Measurements from ENCODE around the gene OPHN1. TPM values are rescaled to one million over a fixed set of nuclear protein-coding genes. Genes with fewer than 3 reads are reported as not detected.
"Not testable (repeated sequence)": the region's sequence is repeated elsewhere in the genome, so short reads cannot be mapped to it uniquely, and the experiment has no call there.

OPHN1 gene
- total RNA-seq, 2 donors from 2014 or later: 5.0 to 5.9 TPM

GRCh38 chrX:68072041-68072440 is 361.3 kb downstream of the OPHN1 start:
- ATAC-seq (ENCODE audit: insufficient number of reproducible peaks, low FRiP score, low read depth) (no peak), DNase-seq (ENCODE audit: low spot score) (no peak)
- Histone ChIP-seq H3K9me3 (no peaks in the 10 kb centered on the region), H3K4me3 (no peak overlapping the region), H3K36me3 (no peaks in the 10 kb centered on the region), H3K4me1 (ENCODE audit: control insufficient read depth in 1 of 2, low read depth in 2 of 2) (no peaks in the 10 kb centered on the region), H3K27ac (no peak overlapping the region), H3K27me3 (replicated peaks; ENCODE audit: insufficient read depth) (no peaks in the 10 kb centered on the region)
- TF ChIP-seq CTCF (IDR thresholded peaks at IDR 0.05): no peak

- H3K9me3 ChIP-seq; H3K27ac ChIP-seq; H3K4me3 ChIP-seq; DNase-seq (ENCODE audit: low spot score); H3K4me1 ChIP-seq (ENCODE audit: control insufficient read depth in 1 of 2, low read depth in 2 of 2); H3K36me3 ChIP-seq; H3K27me3 ChIP-seq (replicated peaks; ENCODE audit: insufficient read depth); ATAC-seq (ENCODE audit: insufficient number of reproducible peaks, low FRiP score, low read depth): not testable (repeated sequence)
Measured at GRCh38 chrX:68070119-68070518, 363.2 kb downstream of the OPHN1 start.

- Histone ChIP-seq H3K9me3 (no peaks in the 10 kb centered on the region), H3K4me3 (no peak overlapping the region), H3K27me3 (replicated peaks; ENCODE audit: insufficient read depth) (no peaks in the 10 kb centered on the region), H3K27ac (peak overlapping the region in 1 of 2 donors; percentile 41), H3K36me3 (no peaks in the 10 kb centered on the region), H3K4me1 (ENCODE audit: control insufficient read depth in 1 of 2, low read depth in 2 of 2) (peaks cover 0 to 7% of the 10 kb centered on the region in 2 donors)
- ATAC-seq (ENCODE audit: insufficient number of reproducible peaks, low FRiP score, low read depth): no peak
- no peak for DNase-seq (ENCODE audit: low spot score)
- TF ChIP-seq CTCF (IDR thresholded peaks at IDR 0.05): no peak
Measured at GRCh38 chrX:68061206-68061535, 372.1 kb downstream of the OPHN1 start.

- no peak overlapping the region for H3K4me3 ChIP-seq
- H3K27ac ChIP-seq: peak overlapping the region in 1 of 2 donors; percentile 41
- H3K4me1 ChIP-seq (ENCODE audit: control insufficient read depth in 1 of 2, low read depth in 2 of 2): peaks cover 0 to 7% of the 10 kb centered on the region in 2 donors
- no peak for DNase-seq (ENCODE audit: low spot score)
- no peaks in the 10 kb centered on the region for H3K9me3 ChIP-seq
- no peaks in the 10 kb centered on the region for H3K27me3 ChIP-seq (replicated peaks; ENCODE audit: insufficient read depth)
- H3K36me3 ChIP-seq: no peaks in the 10 kb centered on the region
- no peak for ATAC-seq (ENCODE audit: insufficient number of reproducible peaks, low FRiP score, low read depth)
- TF ChIP-seq CTCF (IDR thresholded peaks at IDR 0.05): no peak
Measured at GRCh38 chrX:68060506-68061205, 372.6 kb downstream of the OPHN1 start.

- no peak overlapping the region for H3K4me3 ChIP-seq
Measured at GRCh38 chrX:68059469-68059868, 373.8 kb downstream of the OPHN1 start.

More at GRCh38 chrX:68059469-68059868, 373.8 kb downstream of the OPHN1 start:
- Histone ChIP-seq H3K9me3 (no peaks in the 10 kb centered on the region), H3K27me3 (replicated peaks; ENCODE audit: insufficient read depth) (no peaks in the 10 kb centered on the region), H3K27ac (peak overlapping the region in 1 of 2 donors; percentile 24), H3K4me1 (ENCODE audit: control insufficient read depth in 1 of 2, low read depth in 2 of 2) (peaks cover 0 to 7% of the 10 kb centered on the region in 2 donors), H3K36me3 (no peaks in the 10 kb centered on the region)
- DNase-seq (ENCODE audit: low spot score) (no peak), ATAC-seq (ENCODE audit: insufficient number of reproducible peaks, low FRiP score, low read depth) (no peak)
- TF ChIP-seq CTCF (IDR thresholded peaks at IDR 0.05): no peak
